ENCODE data around the gene IGBP1. TPM values are rescaled to one million over a fixed set of nuclear protein-coding genes. Genes with fewer than 3 reads are reported as not detected.
"Not testable (repeated sequence)": the region's sequence is repeated elsewhere in the genome, so short reads cannot be mapped to it uniquely, and the experiment has no call there.

IGBP1 gene
- total and polyA plus RNA-seq, 10 of the 15 experiments (the other 5 are each of a cell fraction or from before 2014, with no cell fraction given), result 29.7 to 120 (median 58.7) TPM

DNA sequence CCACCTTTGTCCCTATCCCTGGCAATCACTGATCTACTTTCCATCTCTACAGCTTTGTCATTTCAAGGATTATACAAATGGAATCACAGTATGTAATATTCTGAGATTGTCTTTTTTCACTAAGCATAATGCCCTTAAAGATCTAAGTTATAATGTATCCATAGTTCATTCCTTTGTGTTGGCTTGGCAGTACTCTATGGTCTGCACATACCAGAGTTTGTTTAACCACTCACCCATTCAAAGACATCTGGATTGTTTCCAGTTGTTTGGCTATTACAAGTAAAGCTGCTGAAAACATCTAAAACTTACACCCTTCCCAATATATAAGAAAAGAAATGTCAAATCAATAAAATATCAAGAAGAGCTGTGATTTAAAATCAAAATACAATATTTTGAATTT lies 75.2 kb downstream of the IGBP1 start (continued):
- TF ChIP-seq, protein P1, sequence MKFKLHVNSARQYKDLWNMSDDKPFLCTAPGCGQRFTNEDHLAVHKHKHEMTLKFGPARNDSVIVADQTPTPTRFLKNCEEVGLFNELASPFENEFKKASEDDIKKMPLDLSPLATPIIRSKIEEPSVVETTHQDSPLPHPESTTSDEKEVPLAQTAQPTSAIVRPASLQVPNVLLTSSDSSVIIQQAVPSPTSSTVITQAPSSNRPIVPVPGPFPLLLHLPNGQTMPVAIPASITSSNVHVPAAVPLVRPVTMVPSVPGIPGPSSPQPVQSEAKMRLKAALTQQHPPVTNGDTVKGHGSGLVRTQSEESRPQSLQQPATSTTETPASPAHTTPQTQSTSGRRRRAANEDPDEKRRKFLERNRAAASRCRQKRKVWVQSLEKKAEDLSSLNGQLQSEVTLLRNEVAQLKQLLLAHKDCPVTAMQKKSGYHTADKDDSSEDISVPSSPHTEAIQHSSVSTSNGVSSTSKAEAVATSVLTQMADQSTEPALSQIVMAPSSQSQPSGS (IDR thresholded peaks at IDR 0.05; ENCODE audit: low read length), result no peak
- no peak for TF ChIP-seq TCF3 (IDR thresholded peaks at IDR 0.05; ENCODE audit: borderline replicate concordance, insufficient read depth, low read depth, low read length)
- no peak for TF ChIP-seq DPF2 (IDR thresholded peaks at IDR 0.05)

GRCh38 chrX:70209570-70209969 lies 76.3 kb downstream of the IGBP1 start:
- in situ Hi-C loops (cut with MboI), result not testable (repeated sequence)

More at GRCh38 chrX:70209570-70209969, 76.3 kb downstream of the IGBP1 start:
- POLR2A ChIA-PET; H3K9ac ChIP-seq (ENCODE audit: control insufficient read depth, insufficient read depth, low read length); H3K9me3 ChIP-seq (replicated peaks; ENCODE audit: control insufficient read depth, insufficient read depth, low read length); BruUV-seq (replicated peaks); H3K4me2 ChIP-seq (ENCODE audit: control insufficient read depth, insufficient read depth); H3K36me3 ChIP-seq (ENCODE audit: control insufficient read depth in 2 of 2, insufficient read depth in 2 of 2, low read length in 1 of 2); H3K27me3 ChIP-seq (replicated peaks in 1 of 2; ENCODE audit: control insufficient read depth in 2 of 2, insufficient read depth in 2 of 2, low read length in 1 of 2); RAD21 ChIA-PET (ENCODE audit: unreplicated experiment); H4K20me1 ChIP-seq (ENCODE audit: control insufficient read depth, insufficient read depth); H3K4me1 ChIP-seq (ENCODE audit: control insufficient read depth, insufficient read depth, low read length); CTCF ChIA-PET; intact Hi-C loops (cut with micrococcal nuclease; ENCODE audit: unreplicated experiment); DNase-seq (ENCODE audit: low read depth, low spot score); FAIRE-seq; H3K27ac ChIP-seq (ENCODE audit: control insufficient read depth, insufficient read depth); H3K79me2 ChIP-seq (ENCODE audit: control insufficient read depth, insufficient read depth, low read length); ATAC-seq; H3K4me3 ChIP-seq; H2AFZ ChIP-seq (ENCODE audit: control insufficient read depth, low read depth, low read length): not testable (repeated sequence)
- SMC1A ChIA-PET (ENCODE audit: uncharacterized antibody, unreplicated experiment), result interaction anchor here (0.7 kb wide), 1 partner anchor 153 kb away, joined by 3 read pairs; no protein-coding TSS in a partner anchor
- 6% methylated on average over 6 of the region's 6 CpGs for WGBS (ENCODE audit: insufficient coverage, insufficient replicate concordance, low lambda C conversion rate, missing lambda C conversion rate)

Other genes starting within 250 kb of the IGBP1 start
Only the 7 nearest of the 9 such genes appear.
- gene AWAT2, start 83.5 kb upstream of the IGBP1 start, total RNA-seq (2014; rRNA removed), result not detected in 2 replicates
- not detected in 2 replicates for gene AWAT2, start 83.5 kb upstream of the IGBP1 start, total RNA-seq (2014; rRNA removed; fragmentation: Illumina TruSeq; extraction: Trizol)
- not detected in 2 replicates for gene AWAT2, start 83.5 kb upstream of the IGBP1 start, total RNA-seq (2021)
- not detected in 2 replicates for gene AWAT2, start 83.5 kb upstream of the IGBP1 start, polyA plus RNA-seq (2011; rRNA removed)
- gene AWAT2, start 83.5 kb upstream of the IGBP1 start, polyA plus RNA-seq (2014; fragmentation: Illumina TruSeq; extraction: Trizol), result not detected in 2 replicates
- gene AWAT2, start 83.5 kb upstream of the IGBP1 start, polyA plus RNA-seq (2014; fragmentation: Nextera tagmentation; extraction: Ambion mirVana), result not detected
- not detected in 2 replicates for gene AWAT2, start 83.5 kb upstream of the IGBP1 start, polyA plus RNA-seq (2014; rRNA removed)
- gene AWAT2, start 83.5 kb upstream of the IGBP1 start, polyA plus RNA-seq (2016; fragmentation: Nextera tagmentation; extraction: Ambion mirVana), result not detected
- not detected in 2 replicates for gene OTUD6A, start 71.0 kb upstream of the IGBP1 start, total RNA-seq (2014; rRNA removed)
- gene OTUD6A, start 71.0 kb upstream of the IGBP1 start, total RNA-seq (2014; rRNA removed; fragmentation: Illumina TruSeq; extraction: Trizol), result not detected in 2 replicates
- not detected in 2 replicates for gene OTUD6A, start 71.0 kb upstream of the IGBP1 start, total RNA-seq (2021)
- not detected in 2 replicates for gene OTUD6A, start 71.0 kb upstream of the IGBP1 start, polyA plus RNA-seq (2011; rRNA removed)
- gene OTUD6A, start 71.0 kb upstream of the IGBP1 start, polyA plus RNA-seq (2014; fragmentation: Illumina TruSeq; extraction: Trizol), result not detected in 2 replicates
- not detected for gene OTUD6A, start 71.0 kb upstream of the IGBP1 start, polyA plus RNA-seq (2014; fragmentation: Nextera tagmentation; extraction: Ambion mirVana)
- gene OTUD6A, start 71.0 kb upstream of the IGBP1 start, polyA plus RNA-seq (2014; rRNA removed), result not detected in 2 replicates
- not detected for gene OTUD6A, start 71.0 kb upstream of the IGBP1 start, polyA plus RNA-seq (2016; fragmentation: Nextera tagmentation; extraction: Ambion mirVana)
- 0.34 and 0.49 TPM in 2 replicates for gene DGAT2L6, start 44.0 kb downstream of the IGBP1 start, total RNA-seq (2014; rRNA removed)
- gene DGAT2L6, start 44.0 kb downstream of the IGBP1 start, total RNA-seq (2014; rRNA removed; fragmentation: Illumina TruSeq; extraction: Trizol), result 0.23 and 0.31 TPM in 2 replicates
- 0.16 TPM in 1 of 2 replicates, not detected in the other for gene DGAT2L6, start 44.0 kb downstream of the IGBP1 start, total RNA-seq (2021)
- 0.58 and 1.2 TPM in 2 replicates for gene DGAT2L6, start 44.0 kb downstream of the IGBP1 start, polyA plus RNA-seq (2011; rRNA removed)
- 0.43 and 0.68 TPM in 2 replicates for gene DGAT2L6, start 44.0 kb downstream of the IGBP1 start, polyA plus RNA-seq (2014; fragmentation: Illumina TruSeq; extraction: Trizol)
- gene DGAT2L6, start 44.0 kb downstream of the IGBP1 start, polyA plus RNA-seq (2014; fragmentation: Nextera tagmentation; extraction: Ambion mirVana), result under 1 TPM; 0.11 to 0.23 TPM
- gene DGAT2L6, start 44.0 kb downstream of the IGBP1 start, polyA plus RNA-seq (2014; rRNA removed), result 0.08 and 0.43 TPM in 2 replicates
- not detected for gene DGAT2L6, start 44.0 kb downstream of the IGBP1 start, polyA plus RNA-seq (2016; fragmentation: Nextera tagmentation; extraction: Ambion mirVana)
- gene AWAT1, start 101.2 kb downstream of the IGBP1 start, total RNA-seq (2014; rRNA removed), result not detected in 2 replicates
- not detected in 2 replicates for gene AWAT1, start 101.2 kb downstream of the IGBP1 start, total RNA-seq (2014; rRNA removed; fragmentation: Illumina TruSeq; extraction: Trizol)
- not detected in 2 replicates for gene AWAT1, start 101.2 kb downstream of the IGBP1 start, total RNA-seq (2021)
- gene AWAT1, start 101.2 kb downstream of the IGBP1 start, polyA plus RNA-seq (2011; rRNA removed), result not detected in 2 replicates
- not detected in 2 replicates for gene AWAT1, start 101.2 kb downstream of the IGBP1 start, polyA plus RNA-seq (2014; fragmentation: Illumina TruSeq; extraction: Trizol)
- gene AWAT1, start 101.2 kb downstream of the IGBP1 start, polyA plus RNA-seq (2014; fragmentation: Nextera tagmentation; extraction: Ambion mirVana), result not detected
- not detected in 2 replicates for gene AWAT1, start 101.2 kb downstream of the IGBP1 start, polyA plus RNA-seq (2014; rRNA removed)
- gene AWAT1, start 101.2 kb downstream of the IGBP1 start, polyA plus RNA-seq (2016; fragmentation: Nextera tagmentation; extraction: Ambion mirVana), result not detected
- gene P2RY4, start 126.8 kb downstream of the IGBP1 start, total RNA-seq (2014; rRNA removed), result not detected in 2 replicates
- not detected in 2 replicates for gene P2RY4, start 126.8 kb downstream of the IGBP1 start, total RNA-seq (2014; rRNA removed; fragmentation: Illumina TruSeq; extraction: Trizol)
- gene P2RY4, start 126.8 kb downstream of the IGBP1 start, total RNA-seq (2021), result 0.13 TPM in 1 of 2 replicates, not detected in the other
- gene P2RY4, start 126.8 kb downstream of the IGBP1 start, polyA plus RNA-seq (2011; rRNA removed), result 0.07 TPM in 1 of 2 replicates, not detected in the other
- gene P2RY4, start 126.8 kb downstream of the IGBP1 start, polyA plus RNA-seq (2014; fragmentation: Illumina TruSeq; extraction: Trizol), result not detected in 2 replicates
- gene P2RY4, start 126.8 kb downstream of the IGBP1 start, polyA plus RNA-seq (2014; fragmentation: Nextera tagmentation; extraction: Ambion mirVana), result not detected
- gene P2RY4, start 126.8 kb downstream of the IGBP1 start, polyA plus RNA-seq (2014; rRNA removed), result 0.33 and 0.44 TPM in 2 replicates
- gene P2RY4, start 126.8 kb downstream of the IGBP1 start, polyA plus RNA-seq (2016; fragmentation: Nextera tagmentation; extraction: Ambion mirVana), result not detected
- gene ARR3, start 134.9 kb downstream of the IGBP1 start, total RNA-seq (2014; rRNA removed), result not detected in 2 replicates
- not detected in 2 replicates for gene ARR3, start 134.9 kb downstream of the IGBP1 start, total RNA-seq (2014; rRNA removed; fragmentation: Illumina TruSeq; extraction: Trizol)
- not detected in 2 replicates for gene ARR3, start 134.9 kb downstream of the IGBP1 start, total RNA-seq (2021)
- not detected in 2 replicates for gene ARR3, start 134.9 kb downstream of the IGBP1 start, polyA plus RNA-seq (2011; rRNA removed)
- gene ARR3, start 134.9 kb downstream of the IGBP1 start, polyA plus RNA-seq (2014; fragmentation: Illumina TruSeq; extraction: Trizol), result not detected in 2 replicates
- gene ARR3, start 134.9 kb downstream of the IGBP1 start, polyA plus RNA-seq (2014; fragmentation: Nextera tagmentation; extraction: Ambion mirVana), result not detected
- gene ARR3, start 134.9 kb downstream of the IGBP1 start, polyA plus RNA-seq (2014; rRNA removed), result not detected in 2 replicates
- not detected for gene ARR3, start 134.9 kb downstream of the IGBP1 start, polyA plus RNA-seq (2016; fragmentation: Nextera tagmentation; extraction: Ambion mirVana)
- gene RAB41, start 148.7 kb downstream of the IGBP1 start, total RNA-seq (2014; rRNA removed), result not detected in 2 replicates
- gene RAB41, start 148.7 kb downstream of the IGBP1 start, total RNA-seq (2014; rRNA removed; fragmentation: Illumina TruSeq; extraction: Trizol), result not detected in 2 replicates
- gene RAB41, start 148.7 kb downstream of the IGBP1 start, total RNA-seq (2021), result not detected in 2 replicates
- gene RAB41, start 148.7 kb downstream of the IGBP1 start, polyA plus RNA-seq (2011; rRNA removed), result not detected in 2 replicates
- not detected in 2 replicates for gene RAB41, start 148.7 kb downstream of the IGBP1 start, polyA plus RNA-seq (2014; fragmentation: Illumina TruSeq; extraction: Trizol)
- gene RAB41, start 148.7 kb downstream of the IGBP1 start, polyA plus RNA-seq (2014; fragmentation: Nextera tagmentation; extraction: Ambion mirVana), result under 1 TPM in 1 of 2 experiments, not detected in 1; 0.05 TPM
- not detected in 2 replicates for gene RAB41, start 148.7 kb downstream of the IGBP1 start, polyA plus RNA-seq (2014; rRNA removed)
- gene RAB41, start 148.7 kb downstream of the IGBP1 start, polyA plus RNA-seq (2016; fragmentation: Nextera tagmentation; extraction: Ambion mirVana), result under 1 TPM in 1 of 2 experiments, not detected in 1; 0.31 TPM

Measured in GM12878 (cell line).